ENCODE measurements around the gene ERCC6L2.

- TF ChIP-seq, protein P1, sequence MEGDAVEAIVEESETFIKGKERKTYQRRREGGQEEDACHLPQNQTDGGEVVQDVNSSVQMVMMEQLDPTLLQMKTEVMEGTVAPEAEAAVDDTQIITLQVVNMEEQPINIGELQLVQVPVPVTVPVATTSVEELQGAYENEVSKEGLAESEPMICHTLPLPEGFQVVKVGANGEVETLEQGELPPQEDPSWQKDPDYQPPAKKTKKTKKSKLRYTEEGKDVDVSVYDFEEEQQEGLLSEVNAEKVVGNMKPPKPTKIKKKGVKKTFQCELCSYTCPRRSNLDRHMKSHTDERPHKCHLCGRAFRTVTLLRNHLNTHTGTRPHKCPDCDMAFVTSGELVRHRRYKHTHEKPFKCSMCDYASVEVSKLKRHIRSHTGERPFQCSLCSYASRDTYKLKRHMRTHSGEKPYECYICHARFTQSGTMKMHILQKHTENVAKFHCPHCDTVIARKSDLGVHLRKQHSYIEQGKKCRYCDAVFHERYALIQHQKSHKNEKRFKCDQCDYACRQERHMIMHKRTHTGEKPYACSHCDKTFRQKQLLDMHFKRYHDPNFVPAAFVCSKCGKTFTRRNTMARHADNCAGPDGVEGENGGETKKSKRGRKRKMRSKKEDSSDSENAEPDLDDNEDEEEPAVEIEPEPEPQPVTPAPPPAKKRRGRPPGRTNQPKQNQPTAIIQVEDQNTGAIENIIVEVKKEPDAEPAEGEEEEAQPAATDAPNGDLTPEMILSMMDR (IDR thresholded peaks at IDR 0.05; ENCODE audit: low read depth, low read length): no peak
- TF ChIP-seq POLR2A (IDR thresholded peaks at IDR 0.05; ENCODE audit: extremely low read depth, insufficient read length): no peak
- no peak for TF ChIP-seq MAX (IDR thresholded peaks at IDR 0.05; ENCODE audit: low read depth, low read length)
- no peak for TF ChIP-seq MYC (IDR thresholded peaks at IDR 0.05; ENCODE audit: low read depth, low read length)
These were observed 77.0 kb downstream of the ERCC6L2 start for GRCh38 chr9:95952471-95952870.

Data from NB4 (cell line).